Measurements from ENCODE around the gene CXCR4. TPM values are rescaled to one million over a fixed set of nuclear protein-coding genes. Genes with fewer than 3 reads are reported as not detected.

Gene CXCR4
- total RNA-seq, 1 donor from 2014 or later, result 0.17 TPM

GRCh38 chr2:136114382-136114781 lies 3.6 kb downstream of the CXCR4 start:
- TF ChIP-seq CTCF (conservative IDR thresholded peaks at IDR 0.05; ENCODE audit: low read depth, low read length), result no peak
- H3K4me3 ChIP-seq (ENCODE audit: low read depth, low read length), result no peak overlapping the region
- no peak for DNase-seq (ENCODE audit: low read depth)

GRCh38 chr2:136113209-136113971 lies 4.6 kb downstream of the CXCR4 start:
- no peak for TF ChIP-seq CTCF (conservative IDR thresholded peaks at IDR 0.05; ENCODE audit: low read depth, low read length)
- no peak overlapping the region for H3K4me3 ChIP-seq (ENCODE audit: low read depth, low read length)
- no peak for DNase-seq (ENCODE audit: low read depth)

- no peak for TF ChIP-seq CTCF (conservative IDR thresholded peaks at IDR 0.05; ENCODE audit: low read depth, low read length)
- no peak for DNase-seq (ENCODE audit: low read depth)
- no peak overlapping the region for H3K4me3 ChIP-seq (ENCODE audit: low read depth, low read length)
Measured at GRCh38 chr2:136112317-136113208, 5.4 kb downstream of the CXCR4 start.

GRCh38 chr2:136111711-136112110 lies 6.2 kb downstream of the CXCR4 start:
- H3K4me3 ChIP-seq (ENCODE audit: low read depth, low read length), result no peak overlapping the region
- no peak for TF ChIP-seq CTCF (conservative IDR thresholded peaks at IDR 0.05; ENCODE audit: low read depth, low read length)
- no peak for DNase-seq (ENCODE audit: low read depth)

GRCh38 chr2:136110526-136110925 lies 7.4 kb downstream of the CXCR4 start:
- TF ChIP-seq CTCF (conservative IDR thresholded peaks at IDR 0.05; ENCODE audit: low read depth, low read length), result no peak
- no peak for DNase-seq (ENCODE audit: low read depth)
- H3K4me3 ChIP-seq (ENCODE audit: low read depth, low read length), result no peak overlapping the region

- DNase-seq (ENCODE audit: low read depth), result no peak
- TF ChIP-seq CTCF (conservative IDR thresholded peaks at IDR 0.05; ENCODE audit: low read depth, low read length), result no peak
- H3K4me3 ChIP-seq (ENCODE audit: low read depth, low read length), result no peak overlapping the region
Measured at GRCh38 chr2:136108463-136108862, 9.5 kb downstream of the CXCR4 start.
